ENCODE measurements around the gene C11orf65.
A peak's percentile ranks its signal among the peaks of the same experiment; 100 is the strongest.

C11orf65 gene, protein sequence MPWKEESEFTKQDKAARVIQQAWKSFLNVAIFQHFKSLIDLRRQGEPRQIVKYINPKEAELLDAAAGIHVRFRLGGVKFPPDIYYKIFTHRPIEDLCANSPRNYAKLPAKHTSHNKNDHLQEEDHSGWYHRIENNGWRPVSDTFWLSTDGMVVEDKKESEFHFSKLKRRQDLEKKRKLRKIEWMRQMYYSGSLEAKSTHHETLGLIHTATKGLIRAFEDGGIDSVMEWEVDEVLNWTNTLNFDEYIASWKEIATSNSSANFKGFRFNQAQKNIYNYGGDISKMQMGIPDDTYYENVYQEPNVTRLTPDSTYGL

DNA sequence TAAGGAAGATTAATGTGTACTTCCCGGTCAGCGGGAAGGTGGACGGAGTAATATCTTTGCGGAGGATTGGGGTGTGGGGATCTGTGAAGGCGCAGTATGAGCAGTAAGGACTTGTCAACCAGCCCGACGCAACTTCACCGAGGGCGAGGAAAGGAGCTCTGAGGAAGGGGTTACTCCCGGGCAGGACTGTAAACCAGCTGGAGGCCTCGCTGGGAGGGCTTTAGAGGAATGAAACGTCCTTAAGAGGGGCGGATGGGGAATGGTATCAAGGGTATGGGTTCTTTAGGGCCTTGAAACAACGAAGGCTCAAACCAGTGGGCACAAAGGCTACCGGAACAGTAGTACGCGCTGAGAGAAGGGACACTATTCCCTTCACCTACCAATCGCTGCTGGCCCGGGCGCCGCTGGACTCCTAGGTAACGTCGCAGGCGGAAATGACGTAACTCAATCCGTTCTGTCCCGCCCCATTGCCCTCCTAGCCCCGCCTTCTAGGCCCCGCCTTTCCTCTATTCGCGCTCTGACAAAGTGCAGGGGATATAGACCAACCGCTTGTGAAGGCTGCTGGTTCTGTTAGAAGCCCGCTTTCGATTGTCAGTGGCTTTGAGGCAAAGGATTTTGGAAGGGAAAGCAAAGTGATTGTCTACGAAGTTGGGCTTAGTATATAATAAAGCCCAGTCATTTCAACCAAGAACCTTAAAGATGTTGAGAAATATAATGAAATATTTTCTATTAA, at the start of gene C11orf65:
Gene C11orf65, minus strand, starts transcription at position 439 of the 733 bp plus-strand sequence. CDS start 5,970 bp downstream, outside the sequence.
- peak; percentile 97 for DNase-seq (ENCODE audit: low spot score)

DNA sequence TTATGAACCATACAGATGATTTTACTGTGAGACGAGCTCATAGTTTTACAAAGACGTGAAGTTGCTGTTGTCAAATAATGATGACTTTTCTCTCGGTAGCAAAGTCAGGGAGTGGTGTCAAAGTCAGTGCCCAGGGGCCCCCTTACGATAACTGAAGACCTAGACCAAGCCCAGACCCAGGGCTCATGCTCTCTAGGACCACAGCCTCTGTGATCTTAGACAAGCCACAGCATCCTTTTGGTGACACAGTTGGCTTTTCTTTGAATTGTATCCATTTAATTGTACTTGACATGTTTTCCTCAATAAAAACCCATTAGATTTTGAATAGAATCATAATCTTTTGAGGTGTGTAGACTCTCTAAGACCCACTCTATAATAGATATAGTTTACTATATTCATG, 48.8 kb upstream of the C11orf65 start:
- no peak for DNase-seq (ENCODE audit: low spot score)

DNA sequence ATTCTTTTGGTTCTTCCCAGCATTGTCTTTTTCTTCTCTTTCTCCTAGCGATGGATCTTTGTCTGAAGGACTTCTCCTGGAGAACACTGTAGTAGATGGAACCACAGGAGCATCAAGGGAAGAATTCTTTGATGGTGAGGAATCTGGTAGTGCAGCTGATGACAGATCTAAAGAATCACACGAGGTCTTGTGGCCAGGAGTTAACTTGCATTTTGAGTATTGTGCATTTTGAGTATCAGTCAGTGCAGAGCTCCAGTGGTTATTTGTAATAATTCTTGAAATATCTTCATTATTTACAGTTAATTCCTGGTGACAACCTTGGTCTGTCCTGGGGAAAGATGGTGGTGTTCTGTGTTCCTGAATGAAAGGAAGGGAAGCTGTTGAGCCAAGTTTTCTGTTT, 45.4 kb upstream of the C11orf65 start:
- DNase-seq (ENCODE audit: low spot score): no peak

DNA sequence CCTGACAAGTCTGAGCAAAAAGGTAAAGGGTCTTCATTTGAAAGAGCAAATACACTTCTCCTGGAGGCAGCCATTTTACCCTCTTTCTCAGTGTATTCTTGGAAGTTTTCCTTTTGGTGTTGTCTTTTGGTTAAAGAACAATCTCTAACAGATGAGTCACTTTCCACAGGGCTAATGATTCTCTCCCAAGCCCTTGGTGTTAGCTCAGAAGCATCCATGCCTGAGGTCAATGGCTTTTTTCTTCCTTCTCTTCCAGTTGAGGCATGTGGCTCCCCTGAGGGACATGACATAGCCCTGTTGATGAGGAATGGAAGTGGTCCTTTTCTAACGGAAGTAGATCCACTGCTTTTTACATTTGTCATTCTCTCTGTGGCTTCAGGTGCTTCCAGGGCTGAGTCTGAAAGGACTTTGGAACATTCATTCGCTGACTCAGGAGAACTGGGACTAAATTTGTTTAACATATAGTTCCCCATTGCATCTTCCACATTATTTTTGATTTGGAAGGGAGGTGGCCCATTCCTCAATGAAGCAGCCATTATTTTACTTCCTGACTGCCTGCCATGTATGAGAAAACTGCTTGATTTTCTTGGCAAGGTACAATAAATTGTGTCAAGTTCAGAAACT, 44.6 kb upstream of the C11orf65 start:
- no peak for DNase-seq (ENCODE audit: low spot score)

DNA sequence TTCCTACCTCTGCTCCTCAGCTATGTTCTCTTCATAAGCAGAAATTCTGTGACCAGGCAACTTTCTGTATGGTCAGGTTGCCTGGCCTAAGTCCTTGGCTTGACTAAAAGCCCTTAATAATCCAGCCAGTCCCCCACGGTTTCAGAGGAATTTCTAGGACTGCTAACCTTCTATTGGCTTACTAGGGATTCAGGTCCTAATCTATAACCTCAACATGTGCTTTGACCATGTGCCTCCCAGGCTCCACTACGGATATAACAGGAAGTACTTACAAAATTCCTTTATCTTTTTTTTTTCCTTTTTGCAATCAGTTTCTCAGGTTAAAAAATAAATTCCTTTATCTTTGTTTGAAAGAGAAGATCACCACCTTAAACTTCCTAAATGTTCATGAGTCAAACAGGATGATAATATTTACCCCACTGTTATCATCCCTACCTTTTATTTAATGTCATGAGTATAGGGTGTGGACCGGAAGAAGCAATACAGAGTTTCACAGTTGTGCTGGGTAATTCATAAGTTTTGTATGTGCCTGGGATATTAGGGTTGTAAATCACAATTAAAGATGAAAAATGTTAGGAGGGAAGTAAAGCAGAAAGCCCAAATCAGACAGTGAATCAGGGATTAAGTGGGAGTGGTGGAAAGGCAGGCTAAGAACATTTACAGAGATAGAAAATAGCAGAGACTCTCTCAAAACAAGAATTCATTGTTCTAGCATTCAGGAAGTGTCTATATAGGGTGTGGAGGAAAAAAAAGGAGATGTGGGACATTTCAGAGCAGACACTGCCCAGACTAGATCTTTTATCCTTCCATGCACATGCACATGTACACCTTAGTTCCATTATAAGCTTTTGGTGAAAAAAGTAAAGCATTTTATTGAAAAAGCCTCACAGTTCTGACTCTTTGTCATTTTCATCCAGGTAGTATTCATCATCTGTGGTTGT, 41.6 kb upstream of the C11orf65 start:
- no peak for DNase-seq (ENCODE audit: low spot score)

DNA sequence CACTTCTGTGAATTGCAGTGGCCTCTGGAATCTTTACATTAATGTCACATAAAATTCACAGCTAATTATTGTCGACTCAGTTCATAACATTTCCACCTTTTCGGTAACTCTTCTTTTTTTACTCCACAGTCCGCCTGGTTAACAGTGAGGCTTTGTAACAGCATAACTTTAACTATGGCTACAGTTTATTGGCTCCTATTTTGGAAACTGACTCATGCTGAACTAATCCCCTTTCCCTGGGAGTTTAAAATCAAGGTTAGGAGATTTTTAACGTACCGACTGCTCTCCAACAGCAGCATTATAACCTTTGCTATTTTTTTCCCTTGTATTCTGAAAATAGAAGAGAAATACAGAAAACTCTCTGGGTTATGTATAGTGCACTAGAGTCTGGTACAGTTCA, 34.1 kb upstream of the C11orf65 start:
- no peak for DNase-seq (ENCODE audit: low spot score)

DNA sequence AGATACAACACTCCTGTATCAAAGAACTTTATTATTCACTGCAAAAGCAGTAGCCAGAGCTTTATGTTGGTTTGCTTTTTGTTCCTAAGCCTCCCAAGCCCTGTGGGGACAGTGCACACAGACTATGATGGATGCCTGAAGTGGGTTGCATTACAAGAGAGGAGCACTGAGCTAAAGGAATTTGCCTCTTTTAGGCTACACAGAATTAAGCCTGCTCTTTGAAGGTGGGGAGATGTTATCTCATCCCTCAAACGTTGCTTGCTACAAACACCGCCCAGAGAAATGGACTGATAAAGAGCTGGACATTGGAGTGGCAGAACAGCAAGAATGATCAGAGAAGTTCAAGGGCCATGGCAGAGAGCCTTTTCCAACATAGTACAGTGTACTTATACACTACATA, 33.4 kb upstream of the C11orf65 start:
- DNase-seq (ENCODE audit: low spot score): no peak

DNA sequence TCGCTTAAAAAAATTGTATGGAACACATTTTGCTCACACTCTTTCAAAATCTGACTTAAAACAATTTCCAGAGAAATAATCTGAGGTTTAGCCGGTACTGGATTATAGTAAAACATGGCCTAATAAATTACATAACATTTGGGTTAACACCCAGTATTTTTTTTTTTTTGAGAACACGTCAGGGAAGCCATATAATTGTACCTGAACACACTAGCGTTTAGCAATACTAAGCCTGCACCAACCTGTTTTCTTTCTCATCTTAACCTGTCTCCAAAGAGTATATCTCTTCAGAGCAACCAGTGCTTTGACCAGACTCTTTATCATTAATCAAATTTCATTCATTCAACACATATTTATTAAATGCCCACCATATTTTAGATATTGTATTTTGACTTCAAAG, 32.8 kb upstream of the C11orf65 start:
- DNase-seq (ENCODE audit: low spot score): no peak

DNA sequence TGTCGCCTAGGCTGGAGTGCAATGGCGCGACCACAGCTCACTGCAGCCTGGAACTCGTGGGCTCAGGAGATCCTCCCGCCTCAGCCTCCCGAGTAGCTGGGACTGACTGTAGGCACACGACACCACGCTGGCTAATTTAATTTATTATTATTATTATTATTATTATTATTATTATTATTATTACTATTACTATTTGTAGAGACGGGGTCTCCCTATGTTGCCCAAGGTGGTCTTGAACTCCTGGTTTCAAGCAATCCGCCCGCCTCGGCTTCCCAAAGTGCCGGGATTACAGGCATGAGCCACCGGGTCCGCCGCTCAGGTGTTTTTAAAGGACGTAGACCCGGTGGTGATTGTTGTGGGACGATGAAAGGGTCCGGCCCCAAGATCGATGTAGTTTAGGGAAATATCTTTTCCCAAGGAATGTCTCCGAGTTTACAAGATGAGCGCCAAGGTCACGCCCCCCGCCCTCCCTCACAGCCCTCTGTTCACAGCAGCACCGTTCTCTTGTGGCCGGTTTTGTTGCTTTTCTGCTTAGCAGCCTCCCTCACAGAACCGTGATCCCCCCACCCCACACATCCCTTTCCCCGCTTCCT, 31.6 kb upstream of the C11orf65 start:
- no peak for DNase-seq (ENCODE audit: low spot score)

DNA sequence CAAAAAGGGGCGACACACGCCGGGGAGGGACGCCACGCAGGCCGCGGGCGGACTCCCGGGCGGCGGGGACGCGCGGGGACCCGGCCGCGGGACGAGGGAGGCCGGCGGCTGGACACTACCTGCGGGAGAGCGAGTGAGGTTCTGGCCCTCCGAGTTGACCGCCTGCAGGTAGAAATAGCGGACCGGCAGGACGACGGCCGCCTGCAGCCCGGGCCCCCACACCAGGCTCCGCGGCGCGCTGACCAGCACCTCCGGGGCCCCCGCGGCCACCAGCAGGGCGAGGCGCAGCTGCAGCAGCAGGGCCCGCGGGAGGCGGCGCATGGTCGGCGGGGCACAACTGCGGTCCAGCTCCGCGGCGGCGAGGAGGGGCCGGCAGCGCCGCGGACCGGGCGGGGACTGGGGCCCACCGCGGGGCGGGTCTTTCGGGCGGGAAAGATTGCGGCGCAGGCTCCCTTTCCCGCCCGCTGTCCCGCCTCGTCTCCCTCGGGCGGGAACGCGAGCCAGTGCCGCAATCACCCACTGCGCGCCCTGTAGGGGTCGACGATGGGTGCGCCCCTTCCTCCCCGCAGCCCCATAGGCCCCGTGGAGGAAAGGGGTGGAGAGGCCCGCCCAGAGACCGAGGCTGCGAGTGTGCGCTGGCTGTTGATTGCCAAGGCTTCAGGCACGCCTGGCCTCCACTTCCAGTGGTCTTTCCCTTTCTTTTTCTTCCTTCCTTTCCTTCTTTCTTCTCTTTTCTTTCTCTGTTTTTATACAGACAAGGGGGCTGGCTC, 30.9 kb upstream of the C11orf65 start, which contains the start of gene POGLUT3:
Gene POGLUT3, minus strand, starts transcription at position 339 of the 770 bp plus-strand sequence. Its CDS starts 18 bp downstream, at position 321.
- DNase-seq (ENCODE audit: low spot score): peak; percentile 41

DNA sequence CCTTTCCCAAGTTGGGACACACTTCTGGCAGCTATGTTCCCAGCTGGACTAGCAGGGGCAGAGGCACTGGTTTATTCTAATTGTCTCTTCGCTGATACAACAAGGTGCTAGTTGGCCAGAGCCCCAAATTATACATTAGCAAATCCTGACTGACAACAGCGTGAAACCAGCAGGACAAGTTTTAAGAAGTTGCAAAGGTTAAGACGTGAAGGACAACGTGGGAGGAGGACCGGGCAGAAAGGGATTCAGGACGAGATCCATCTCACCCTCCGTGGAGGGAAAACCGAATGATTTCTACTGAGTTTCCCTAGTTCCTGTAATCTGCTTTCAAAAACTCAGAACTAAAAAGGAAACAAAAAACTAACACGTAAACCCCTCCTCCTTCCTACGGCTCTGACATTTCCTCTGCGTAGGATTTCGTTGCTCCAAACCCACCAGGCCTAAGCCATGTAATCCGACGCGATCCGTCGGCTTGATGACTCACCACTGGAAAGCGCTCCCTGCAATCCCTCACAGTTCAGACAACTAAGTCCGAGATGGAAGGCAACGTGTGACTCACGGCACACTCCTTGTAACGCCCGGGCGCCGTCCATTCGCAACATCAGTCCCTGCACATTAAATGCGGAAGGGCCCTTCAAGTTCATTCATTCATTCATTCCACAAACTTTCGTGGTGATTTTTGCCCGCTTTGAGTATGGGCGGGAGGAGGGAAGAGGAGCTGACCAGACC, 30.2 kb upstream of the C11orf65 start:
- DNase-seq (ENCODE audit: low spot score): peak; percentile 75

DNA sequence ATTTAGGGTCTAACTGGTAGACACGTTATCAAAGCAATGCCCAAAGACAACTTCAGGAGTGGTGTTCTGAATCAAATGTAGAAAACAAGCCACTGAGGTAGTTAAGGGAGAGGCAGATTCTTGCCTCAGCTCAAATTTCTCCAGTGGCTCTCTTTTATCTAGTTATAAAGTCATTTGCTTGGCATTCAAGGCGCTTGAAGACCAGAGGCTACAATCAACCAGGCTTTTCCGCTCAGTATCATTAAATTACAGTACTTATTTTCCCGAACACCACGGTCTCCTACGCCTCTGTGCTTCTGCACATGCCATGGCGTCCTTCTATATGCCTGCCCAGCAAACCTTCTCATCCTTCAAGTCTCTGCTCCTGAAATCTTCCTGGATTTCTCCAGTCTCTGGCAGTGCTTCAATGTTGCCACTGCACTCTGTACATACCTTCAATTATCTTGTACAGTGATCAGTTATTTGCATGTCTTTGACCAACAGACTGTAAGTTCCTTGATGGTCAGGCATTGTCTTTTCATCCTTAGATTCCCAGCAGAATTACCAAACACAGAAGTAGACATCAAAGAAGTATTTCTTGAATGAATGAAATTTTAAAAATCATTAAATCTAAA, 29.4 kb upstream of the C11orf65 start:
- no peak for DNase-seq (ENCODE audit: low spot score)

DNA sequence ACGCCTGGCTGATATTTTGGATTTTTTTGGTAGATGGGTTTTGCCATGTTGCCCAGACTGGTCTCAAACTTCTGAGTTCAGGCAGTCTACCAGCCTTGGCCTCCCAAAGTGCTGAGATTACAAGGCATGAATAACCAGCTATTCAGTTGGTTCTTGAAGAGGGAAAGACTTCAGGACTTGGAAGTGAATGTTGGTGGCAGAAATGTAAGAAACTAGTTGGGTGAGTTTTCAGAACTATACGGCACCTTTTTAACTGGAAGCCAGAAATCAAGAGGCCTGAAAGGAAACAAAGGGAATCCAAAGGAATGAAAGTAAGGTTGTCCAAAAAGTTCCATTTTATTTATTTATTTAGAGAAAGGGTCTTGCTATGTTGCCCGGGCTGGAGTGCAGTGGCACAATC, 28.0 kb upstream of the C11orf65 start:
- no peak for DNase-seq (ENCODE audit: low spot score)

DNA sequence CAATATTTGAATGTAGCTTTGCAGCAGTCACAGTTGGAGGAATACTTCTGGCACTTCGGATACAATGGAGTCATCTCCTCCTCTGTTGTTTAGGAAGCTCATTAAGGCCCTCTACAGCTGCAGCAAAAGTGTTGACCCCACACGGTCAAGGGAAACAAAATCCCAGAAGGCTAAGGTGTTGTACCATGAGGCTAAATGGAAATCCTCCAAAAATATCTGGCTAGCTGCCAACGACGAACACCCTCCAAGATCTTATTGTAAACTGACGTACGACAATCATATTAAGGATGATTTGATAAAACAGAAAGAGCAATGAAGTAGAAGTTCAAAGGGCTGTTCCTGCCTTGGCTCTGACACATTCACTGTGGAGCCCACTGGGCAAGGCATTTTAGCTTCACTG, 26.9 kb upstream of the C11orf65 start:
- no peak for DNase-seq (ENCODE audit: low spot score)

DNA sequence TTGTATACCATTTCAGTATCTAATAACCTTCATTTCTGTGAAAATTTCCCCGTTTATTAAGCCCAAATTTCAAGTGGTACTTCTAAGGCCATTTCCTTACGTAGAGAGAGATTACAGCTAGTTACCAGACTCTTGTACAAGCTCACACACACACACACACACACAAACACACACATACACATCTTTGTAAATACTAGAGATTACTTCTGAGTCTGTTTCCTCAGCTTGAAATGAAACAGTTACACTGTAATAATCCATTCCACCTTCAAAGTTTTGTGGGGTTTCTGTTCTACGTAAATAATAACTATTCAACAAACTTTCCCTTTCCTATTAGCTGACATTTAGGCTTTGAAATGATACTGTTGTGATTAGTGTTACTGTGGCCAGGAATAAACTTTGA, 24.6 kb upstream of the C11orf65 start:
- no peak for DNase-seq (ENCODE audit: low spot score)

DNA sequence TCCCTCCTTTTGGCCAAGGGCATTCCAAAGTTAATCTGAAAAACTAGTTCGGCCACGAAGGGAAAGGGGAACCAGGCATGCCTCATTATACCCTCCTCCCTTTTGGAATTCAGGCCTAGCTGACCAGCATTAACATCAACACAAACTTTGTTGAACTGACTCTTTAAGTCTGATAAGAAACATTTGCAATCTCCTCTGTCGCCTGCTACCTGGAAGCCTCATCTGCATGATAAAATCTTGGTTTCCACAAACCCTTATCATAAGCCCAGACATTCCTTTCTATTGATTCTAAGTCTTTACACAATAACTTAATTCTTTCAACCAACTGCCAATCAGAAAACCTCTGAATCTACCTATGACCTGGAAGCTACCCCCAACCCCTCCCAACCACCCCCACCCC, 19.5 kb upstream of the C11orf65 start:
- no peak for DNase-seq (ENCODE audit: low spot score)

DNA sequence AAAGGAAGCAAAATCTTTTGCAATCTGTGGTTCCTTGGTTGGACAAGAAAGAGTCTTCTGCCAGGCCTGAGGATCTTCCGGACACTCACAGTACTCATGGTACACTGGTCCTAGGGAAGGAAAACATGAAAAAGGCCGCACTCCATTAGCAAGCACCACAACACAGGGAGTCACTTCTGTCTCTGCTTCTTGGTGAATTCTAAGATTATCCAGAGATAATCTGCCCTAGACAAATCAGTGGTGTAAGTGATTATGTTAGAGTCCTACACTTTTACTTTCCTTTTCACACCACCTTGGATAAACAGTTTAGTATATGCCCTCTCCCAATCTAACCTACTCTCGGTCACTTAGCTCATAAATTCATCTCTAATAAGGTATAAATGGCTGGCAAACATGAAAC, 19.0 kb upstream of the C11orf65 start:
- no peak for DNase-seq (ENCODE audit: low spot score)

DNA sequence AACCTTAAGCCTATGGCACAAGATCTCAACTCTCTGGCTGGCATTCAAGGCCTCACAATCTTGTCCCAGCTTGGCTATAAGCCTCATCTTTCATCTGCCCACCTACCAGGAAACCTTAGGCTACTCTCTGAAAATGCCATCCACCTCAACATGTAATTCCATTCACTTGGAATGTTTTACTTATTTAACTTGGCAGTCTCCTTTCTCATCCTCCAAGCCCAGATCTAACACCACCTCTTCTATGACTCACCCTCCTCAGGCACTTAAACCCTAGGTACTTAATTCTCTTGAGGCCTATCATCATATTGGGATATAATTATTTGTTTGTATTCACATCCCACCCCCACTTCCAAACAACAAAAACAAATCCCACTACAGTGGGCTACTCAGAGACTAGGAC, 15.8 kb upstream of the C11orf65 start:
- DNase-seq (ENCODE audit: low spot score): no peak

DNA sequence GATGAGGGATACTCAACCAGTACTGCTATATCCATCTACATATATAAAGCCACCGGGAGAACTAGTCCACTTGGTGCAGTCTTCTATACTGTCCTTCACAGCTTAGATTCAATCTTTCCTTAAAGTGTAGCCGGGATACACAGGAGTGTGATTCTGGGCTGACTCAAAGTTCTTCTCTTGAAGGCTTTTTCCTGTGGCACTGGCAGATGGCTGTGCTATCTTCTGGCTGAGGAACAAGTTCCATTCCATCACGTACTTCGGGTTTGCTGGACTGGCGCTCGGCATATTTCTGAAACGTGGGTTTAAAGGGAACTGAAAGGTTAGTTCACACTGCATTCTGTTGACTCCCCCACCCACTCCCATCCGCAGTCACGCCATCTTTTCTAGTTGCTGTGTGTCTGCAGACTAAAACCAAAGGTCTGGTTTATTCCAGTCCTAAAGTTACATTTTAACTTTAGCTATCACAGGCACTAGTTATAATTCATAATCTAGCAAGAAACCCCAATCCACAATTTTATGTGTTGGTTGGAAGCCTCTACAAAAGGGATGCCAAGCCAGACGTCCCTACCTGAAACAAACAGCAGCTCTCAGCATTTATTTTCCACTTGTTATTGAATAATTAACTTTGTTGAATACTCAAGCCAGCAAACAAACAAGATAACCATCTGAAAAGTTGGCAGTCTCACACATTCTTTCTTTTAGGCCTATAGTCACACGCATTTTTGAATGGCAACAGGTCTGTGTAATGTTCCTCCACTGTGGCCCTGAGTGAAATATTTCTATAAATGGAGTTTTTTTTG, 7.5 kb upstream of the C11orf65 start:
- no peak for DNase-seq (ENCODE audit: low spot score)

Data from CD4-positive, alpha-beta T cell treated with Interleukin-2 at 100 ng/mL for 4 hours (primary cell).